K562 (cell line): Measurements from ENCODE around the gene YJU2. TPM values are rescaled to one million over a fixed set of nuclear protein-coding genes. Genes with fewer than 3 reads are reported as not detected.

Source experiments
- ATF4 ChIP-seq: fragments of 450-650 bp; formaldehyde crosslinking; IDR thresholded peaks from 2 replicates; pipeline ENCODE4 v1.4.0; 2022; ENCODE audit warnings: mild to moderate bottlenecking, moderate library complexity
- CCAR2 ChIP-seq: fragments of 200-400 bp; formaldehyde crosslinking; IDR thresholded peaks from 2 replicates; pipeline ENCODE4 v1.6.1; 2017; ENCODE audit warnings: mild to moderate bottlenecking, low read depth, low read length
- GABPB2 ChIP-seq: fragments of 250-450 bp; sonication (Bioruptor Pico); conservative IDR thresholded peaks from 2 replicates; pipeline ENCODE4 v1.5.1; 2021; ENCODE audit warnings: mild to moderate bottlenecking
- HDAC8 ChIP-seq: fragments of 450-650 bp; IDR thresholded peaks from 2 replicates; pipeline ENCODE4 v1.6.1; 2016; ENCODE audit warnings: mild to moderate bottlenecking, missing genetic modification characterization, moderate library complexity, missing compliant biosample characterization
- KAT2B ChIP-seq: IDR thresholded peaks from one replicate; pipeline ENCODE4 v1.6.1; 2012; ENCODE audit warnings: low read depth, mild to moderate bottlenecking, control low read depth, inconsistent platforms, low read length, moderate library complexity
- LEF1 ChIP-seq: fragments of 450-650 bp; IDR thresholded peaks from 2 replicates; pipeline ENCODE4 v1.6.1; 2016; ENCODE audit warnings: mild to moderate bottlenecking
- MYC ChIP-seq, 2 experiments: fragments of 250-450 bp in 1 of 2; sonication (Bioruptor Pico) in 1 of 2; IDR thresholded peaks; 2 replicates each; pipeline versions ENCODE4 v1.5.1 to v1.6.1; 2012 to 2021; ENCODE audit warnings: low read depth in 2 of 2, borderline replicate concordance in 1 of 2, improper control_type of control experiment in 1 of 2, low read length in 1 of 2, mild to moderate bottlenecking in 1 of 2, moderate library complexity in 1 of 2
- PHTF2 ChIP-seq: fragments of 250-450 bp; sonication (Bioruptor Pico); IDR thresholded peaks from 2 replicates; pipeline ENCODE4 v1.5.0; 2021; ENCODE audit warnings: mild to moderate bottlenecking
- PYGO2 ChIP-seq: fragments of 450-650 bp; IDR thresholded peaks from 2 replicates; pipeline ENCODE4 v1.6.1; 2016; ENCODE audit warnings: mild to moderate bottlenecking, missing genetic modification characterization, moderate library complexity, missing compliant biosample characterization
- RBM25 ChIP-seq: fragments of 200-400 bp; formaldehyde crosslinking; IDR thresholded peaks from 2 replicates; pipeline ENCODE4 v1.6.1; 2018; ENCODE audit warnings: low read length, low read depth, moderate library complexity; ENCODE audit not compliant: severe bottlenecking
- SIX5 ChIP-seq, 2 experiments: IDR thresholded peaks; 2 replicates each; pipeline ENCODE4 v1.6.1; 2011; ENCODE audit warnings: low read length in 2 of 2, borderline replicate concordance in 1 of 2, low read depth in 1 of 2, mild to moderate bottlenecking in 1 of 2, moderate library complexity in 1 of 2; ENCODE audit not compliant: insufficient read depth in 1 of 2
- SLC30A9 ChIP-seq: fragments of 250-450 bp; sonication (Bioruptor Pico); IDR thresholded peaks from 2 replicates; pipeline ENCODE4 v1.8.0; 2022; ENCODE audit warnings: mild to moderate bottlenecking, moderate library complexity
- SRF ChIP-seq, 2 experiments: fragments of 250-450, 450-650 bp in 1 of 2; sonication (Bioruptor Pico) in 1 of 2; sonication (generic) in 1 of 2; formaldehyde crosslinking; IDR thresholded peaks; 2 replicates each; pipeline versions ENCODE4 v1.5.0 to v1.5.1; 2020 to 2022; ENCODE audit warnings: mild to moderate bottlenecking in 1 of 2, missing genetic modification reagents in 1 of 2
- YBX1 ChIP-seq: fragments of 450-650 bp; IDR thresholded peaks from 2 replicates; pipeline ENCODE4 v1.7.1; 2016; ENCODE audit warnings: mild to moderate bottlenecking
- ZFP36 ChIP-seq: fragments of 150-350 bp; IDR thresholded peaks from 2 replicates; pipeline ENCODE4 v1.6.1; 2018; ENCODE audit warnings: low read length, low read depth; ENCODE audit not compliant: partially characterized antibody
- ZNF311 ChIP-seq: fragments of 250-450 bp; sonication (Bioruptor Pico); IDR thresholded peaks from 2 replicates; pipeline ENCODE4 v1.4.0; 2020; ENCODE audit warnings: mild to moderate bottlenecking, moderate library complexity
- ZNF444 ChIP-seq: fragments of 250-450 bp; sonication (Bioruptor Pico); IDR thresholded peaks from 2 replicates; pipeline ENCODE4 v1.4.0; 2020; ENCODE audit warnings: mild to moderate bottlenecking, moderate library complexity
- polyA plus RNA-seq, 8 experiments: library from polyadenylated mRNA; depleted of rRNA in 4 of 8; stranded (reverse) in 5 of 8; unstranded in 3 of 8; fragments of >200 nt; fragmentation: Nextera tagmentation in 2 of 8; fragmentation: Illumina TruSeq in 1 of 8; extraction: Ambion mirVana in 2 of 8; extraction: Trizol in 1 of 8; gene quantifications; 2 replicates each; pipeline versions ENCODE4 v1.2.1 to v1.2.3, GENCODE V29; 2011 to 2014; ENCODE audit warnings: inconsistent platforms in 1 of 8, missing spikeins in 1 of 8
- total RNA-seq, 7 experiments: library from RNA; depleted of rRNA in 6 of 7; stranded (reverse); fragments of >200 nt in 6 of 7; fragmentation: Illumina TruSeq in 2 of 7; extraction: Trizol in 2 of 7; gene quantifications; 2 replicates each; pipeline versions ENCODE4 v1.2.1 to v1.2.3, GENCODE V29; 2011 to 2021; ENCODE audit warnings: low replicate concordance in 1 of 7
- TF ChIP-seq, protein P1 (sequence below): sonication (generic); formaldehyde crosslinking; IDR thresholded peaks from 2 replicates; pipeline ENCODE4 v1.8.0; 2022; ENCODE audit warnings: missing genetic modification reagents, mild to moderate bottlenecking, borderline replicate concordance
- TF ChIP-seq, protein P2 (sequence below): sonication (generic); formaldehyde crosslinking; IDR thresholded peaks from 2 replicates; pipeline ENCODE4 v1.8.1; 2023; ENCODE audit warnings: missing genetic modification reagents, mild to moderate bottlenecking, borderline replicate concordance

Gene YJU2
- total and polyA plus RNA-seq, 9 of the 15 experiments (the other 6 are each of a cell fraction or from before 2014, with no cell fraction given) = 0.41 to 34.9 (median 19.3) TPM

GRCh38 chr19:4197625-4198466 is 49.0 kb upstream of the YJU2 start (continued):
- TF ChIP-seq LEF1 = no peak
- TF ChIP-seq PYGO2 (tag) = no peak
- TF ChIP-seq CCAR2 = no peak
- TF ChIP-seq SLC30A9 (CRISPR knock-in tag) = no peak
- no peak for TF ChIP-seq MYC (IDR thresholded peaks at IDR 0.05; ENCODE audit: low read depth, low read length)
- TF ChIP-seq MYC (CRISPR knock-in tag; IDR thresholded peaks at IDR 0.05; ENCODE audit: borderline replicate concordance, low read depth) = no peak
- TF ChIP-seq ZNF311 = no peak
- no peak for TF ChIP-seq KAT2B
- no peak for TF ChIP-seq ZNF444
- TF ChIP-seq ATF4 = no peak
- TF ChIP-seq HDAC8 = no peak
- TF ChIP-seq, protein P1, sequence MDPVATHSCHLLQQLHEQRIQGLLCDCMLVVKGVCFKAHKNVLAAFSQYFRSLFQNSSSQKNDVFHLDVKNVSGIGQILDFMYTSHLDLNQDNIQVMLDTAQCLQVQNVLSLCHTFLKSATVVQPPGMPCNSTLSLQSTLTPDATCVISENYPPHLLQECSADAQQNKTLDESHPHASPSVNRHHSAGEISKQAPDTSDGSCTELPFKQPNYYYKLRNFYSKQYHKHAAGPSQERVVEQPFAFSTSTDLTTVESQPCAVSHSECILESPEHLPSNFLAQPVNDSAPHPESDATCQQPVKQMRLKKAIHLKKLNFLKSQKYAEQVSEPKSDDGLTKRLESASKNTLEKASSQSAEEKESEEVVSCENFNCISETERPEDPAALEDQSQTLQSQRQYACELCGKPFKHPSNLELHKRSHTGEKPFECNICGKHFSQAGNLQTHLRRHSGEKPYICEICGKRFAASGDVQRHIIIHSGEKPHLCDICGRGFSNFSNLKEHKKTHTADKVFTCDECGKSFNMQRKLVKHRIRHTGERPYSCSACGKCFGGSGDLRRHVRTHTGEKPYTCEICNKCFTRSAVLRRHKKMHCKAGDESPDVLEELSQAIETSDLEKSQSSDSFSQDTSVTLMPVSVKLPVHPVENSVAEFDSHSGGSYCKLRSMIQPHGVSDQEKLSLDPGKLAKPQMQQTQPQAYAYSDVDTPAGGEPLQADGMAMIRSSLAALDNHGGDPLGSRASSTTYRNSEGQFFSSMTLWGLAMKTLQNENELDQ (CRISPR knock-in tag) = no peak
- no peak for TF ChIP-seq RBM25
- TF ChIP-seq ZFP36 = no peak
- TF ChIP-seq YBX1 = no peak
- no peak for TF ChIP-seq SIX5 (IDR thresholded peaks at IDR 0.05; ENCODE audit: borderline replicate concordance in 1 of 2, insufficient read depth in 1 of 2, low read depth in 1 of 2, low read length in 2 of 2)
- no peak for TF ChIP-seq GABPB2 (CRISPR knock-in tag)
- TF ChIP-seq, protein P2, sequence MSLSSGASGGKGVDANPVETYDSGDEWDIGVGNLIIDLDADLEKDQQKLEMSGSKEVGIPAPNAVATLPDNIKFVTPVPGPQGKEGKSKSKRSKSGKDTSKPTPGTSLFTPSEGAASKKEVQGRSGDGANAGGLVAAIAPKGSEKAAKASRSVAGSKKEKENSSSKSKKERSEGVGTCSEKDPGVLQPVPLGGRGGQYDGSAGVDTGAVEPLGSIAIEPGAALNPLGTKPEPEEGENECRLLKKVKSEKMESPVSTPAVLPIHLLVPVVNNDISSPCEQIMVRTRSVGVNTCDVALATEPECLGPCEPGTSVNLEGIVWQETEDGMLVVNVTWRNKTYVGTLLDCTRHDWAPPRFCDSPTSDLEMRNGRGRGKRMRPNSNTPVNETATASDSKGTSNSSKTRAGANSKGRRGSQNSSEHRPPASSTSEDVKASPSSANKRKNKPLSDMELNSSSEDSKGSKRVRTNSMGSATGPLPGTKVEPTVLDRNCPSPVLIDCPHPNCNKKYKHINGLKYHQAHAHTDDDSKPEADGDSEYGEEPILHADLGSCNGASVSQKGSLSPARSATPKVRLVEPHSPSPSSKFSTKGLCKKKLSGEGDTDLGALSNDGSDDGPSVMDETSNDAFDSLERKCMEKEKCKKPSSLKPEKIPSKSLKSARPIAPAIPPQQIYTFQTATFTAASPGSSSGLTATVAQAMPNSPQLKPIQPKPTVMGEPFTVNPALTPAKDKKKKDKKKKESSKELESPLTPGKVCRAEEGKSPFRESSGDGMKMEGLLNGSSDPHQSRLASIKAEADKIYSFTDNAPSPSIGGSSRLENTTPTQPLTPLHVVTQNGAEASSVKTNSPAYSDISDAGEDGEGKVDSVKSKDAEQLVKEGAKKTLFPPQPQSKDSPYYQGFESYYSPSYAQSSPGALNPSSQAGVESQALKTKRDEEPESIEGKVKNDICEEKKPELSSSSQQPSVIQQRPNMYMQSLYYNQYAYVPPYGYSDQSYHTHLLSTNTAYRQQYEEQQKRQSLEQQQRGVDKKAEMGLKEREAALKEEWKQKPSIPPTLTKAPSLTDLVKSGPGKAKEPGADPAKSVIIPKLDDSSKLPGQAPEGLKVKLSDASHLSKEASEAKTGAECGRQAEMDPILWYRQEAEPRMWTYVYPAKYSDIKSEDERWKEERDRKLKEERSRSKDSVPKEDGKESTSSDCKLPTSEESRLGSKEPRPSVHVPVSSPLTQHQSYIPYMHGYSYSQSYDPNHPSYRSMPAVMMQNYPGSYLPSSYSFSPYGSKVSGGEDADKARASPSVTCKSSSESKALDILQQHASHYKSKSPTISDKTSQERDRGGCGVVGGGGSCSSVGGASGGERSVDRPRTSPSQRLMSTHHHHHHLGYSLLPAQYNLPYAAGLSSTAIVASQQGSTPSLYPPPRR (CRISPR knock-in tag) = no peak
- TF ChIP-seq PHTF2 (CRISPR knock-in tag) = no peak
- TF ChIP-seq SRF (CRISPR knock-in tag; IDR thresholded peaks at IDR 0.05) = no peak
